Muscle of leg (tissue), 11 donors: ENCODE measurements around the gene TEX38. TPM values are rescaled to one million over a fixed set of nuclear protein-coding genes. Genes with fewer than 3 reads are reported as not detected.
"Not testable (repeated sequence)": the region's sequence is repeated elsewhere in the genome, so short reads cannot be mapped to it uniquely, and the experiment has no call there.

Source experiments
- DNase-seq: peaks from one replicate; pipeline ENCODE4 v3.0.0; 2013
- H3K27ac ChIP-seq: one replicate; pipeline ENCODE4 v1.5.1; 2013; ENCODE audit warnings: mild to moderate bottlenecking, low read length, control low read depth
- H3K27me3 ChIP-seq: one replicate; pipeline ENCODE4 v1.6.1; 2013; ENCODE audit warnings: low read length; ENCODE audit not compliant: control insufficient read depth, insufficient read depth
- H3K36me3 ChIP-seq: one replicate; pipeline ENCODE4 v1.6.1; 2013; ENCODE audit warnings: low read length; ENCODE audit not compliant: control insufficient read depth, insufficient read depth
- H3K4me1 ChIP-seq: one replicate; pipeline ENCODE4 v1.6.1; 2013; ENCODE audit warnings: low read length; ENCODE audit not compliant: control insufficient read depth, insufficient read depth
- H3K4me3 ChIP-seq: one replicate; pipeline ENCODE4 v1.5.1; 2013; ENCODE audit warnings: low read length, control low read depth
- H3K9me3 ChIP-seq: replicated peaks from 2 replicates; pipeline ENCODE4 v1.6.1; 2013; ENCODE audit warnings: low read depth, low read length; ENCODE audit not compliant: control insufficient read depth
- WGBS: methylation state at CpG from one replicate; pipeline ENCODE4 v1.1.5; 2013; ENCODE audit warnings: missing lambda C conversion rate; ENCODE audit not compliant: insufficient coverage; 5-methylcytosine and 5-hydroxymethylcytosine counted together
- polyA plus RNA-seq, 8 donors: library from polyadenylated mRNA; unstranded; fragments of 120-200 nt; gene quantifications; one replicate each; pipeline versions ENCODE4 v1.2.1 to v1.2.3, GENCODE V29; 2013; ENCODE audit warnings: inconsistent platforms in 1 of 8, low replicate concordance in 1 of 8; ENCODE audit not compliant: insufficient read length in 8 of 8, insufficient read depth in 1 of 8
- total RNA-seq: library from RNA; stranded (reverse); fragments of 120-200 nt; gene quantifications from one replicate; pipeline ENCODE4 v1.2.4, GENCODE V29; 2013

Gene TEX38
- total and polyA plus RNA-seq, 9 donors, result 0.16 to 0.41 (median 0.18) TPM; not detected in 6

- H3K9me3 ChIP-seq, result no peaks in the 10 kb centered on the region
- H3K4me3 ChIP-seq, result no peak overlapping the region
- H3K36me3 ChIP-seq, result peaks cover 29% of the 10 kb centered on the region
- H3K4me1 ChIP-seq, result no peaks in the 10 kb centered on the region
- DNase-seq, result no peak
- no peaks in the 10 kb centered on the region for H3K27me3 ChIP-seq
- no peak overlapping the region for H3K27ac ChIP-seq
Observed at GRCh38 chr1:46643368-46643775, 28.3 kb upstream of the TEX38 start.

GRCh38 chr1:46645815-46646214 is 25.8 kb upstream of the TEX38 start:
- Histone ChIP-seq H3K27ac (no peak overlapping the region), H3K9me3 (peaks cover 16% of the 10 kb centered on the region), H3K4me1 (no peaks in the 10 kb centered on the region), H3K36me3 (peaks cover 33% of the 10 kb centered on the region), H3K27me3 (no peaks in the 10 kb centered on the region), H3K4me3 (no peak overlapping the region)
- 0% methylated on average over 1 of the region's 4 CpGs for WGBS
- DNase-seq, result no peak

- Histone ChIP-seq H3K4me3 (no peak overlapping the region), H3K27ac (no peak overlapping the region), H3K36me3 (peaks cover 32% of the 10 kb centered on the region), H3K4me1 (no peaks in the 10 kb centered on the region), H3K27me3 (no peaks in the 10 kb centered on the region), H3K9me3 (peaks cover 16% of the 10 kb centered on the region)
- no CpG with 5 or more reads among the region's 1 CpG for WGBS
- no peak for DNase-seq
Observed at GRCh38 chr1:46646331-46646730, 25.3 kb upstream of the TEX38 start.

- 100% methylated on average over 1 of the region's 2 CpGs for WGBS
- Histone ChIP-seq H3K4me3 (no peak overlapping the region), H3K9me3 (peaks cover 16% of the 10 kb centered on the region), H3K27ac (no peak overlapping the region), H3K36me3 (peaks cover 27% of the 10 kb centered on the region), H3K27me3 (no peaks in the 10 kb centered on the region), H3K4me1 (no peaks in the 10 kb centered on the region)
- no peak for DNase-seq
Observed at GRCh38 chr1:46646844-46647243, 24.8 kb upstream of the TEX38 start.

GRCh38 chr1:46647611-46648010 is 24.0 kb upstream of the TEX38 start:
- no peaks in the 10 kb centered on the region for H3K4me1 ChIP-seq
- WGBS, result 80% methylated on average over 1 of the region's 3 CpGs
- H3K9me3 ChIP-seq, result peaks cover 16% of the 10 kb centered on the region
- no peak overlapping the region for H3K4me3 ChIP-seq
- no peaks in the 10 kb centered on the region for H3K27me3 ChIP-seq
- no peak overlapping the region for H3K27ac ChIP-seq
- H3K36me3 ChIP-seq, result peaks cover 28% of the 10 kb centered on the region
- no peak for DNase-seq

- no peak overlapping the region for H3K27ac ChIP-seq
- H3K4me1 ChIP-seq, result no peaks in the 10 kb centered on the region
- peaks cover 32% of the 10 kb centered on the region for H3K36me3 ChIP-seq
- no peaks in the 10 kb centered on the region for H3K27me3 ChIP-seq
- 100% methylated on average over 1 of the region's 2 CpGs for WGBS
- no peak for DNase-seq
- H3K4me3 ChIP-seq, result no peak overlapping the region
- peaks cover 16% of the 10 kb centered on the region for H3K9me3 ChIP-seq
Observed at GRCh38 chr1:46649764-46650163, 21.9 kb upstream of the TEX38 start.

- DNase-seq, result no peak
- Histone ChIP-seq H3K9me3 (peaks cover 16% of the 10 kb centered on the region), H3K4me3 (no peak overlapping the region), H3K4me1 (no peaks in the 10 kb centered on the region), H3K27me3 (no peaks in the 10 kb centered on the region), H3K27ac (no peak overlapping the region), H3K36me3 (peaks cover 34% of the 10 kb centered on the region)
- WGBS, result no CpG with 5 or more reads among the region's 3 CpGs
Observed at GRCh38 chr1:46650491-46650890, 21.2 kb upstream of the TEX38 start.

- peaks cover 38% of the 10 kb centered on the region for H3K36me3 ChIP-seq
Observed at GRCh38 chr1:46651152-46651551, 20.5 kb upstream of the TEX38 start.

GRCh38 chr1:46652321-46653100 is 19.1 kb upstream of the TEX38 start:
- Histone ChIP-seq H3K4me3 (no peak overlapping the region), H3K9me3 (peaks cover 16% of the 10 kb centered on the region), H3K4me1 (no peaks in the 10 kb centered on the region), H3K27me3 (no peaks in the 10 kb centered on the region), H3K27ac (no peak overlapping the region), H3K36me3 (peaks cover 37% of the 10 kb centered on the region)
- no CpG with 5 or more reads among the region's 6 CpGs for WGBS
- DNase-seq, result no peak

More at GRCh38 chr1:46651152-46651551, 20.5 kb upstream of the TEX38 start:
- H3K4me1 ChIP-seq, DNase-seq, H3K27me3 ChIP-seq, H3K27ac ChIP-seq, H3K4me3 ChIP-seq: not testable (repeated sequence)
- H3K9me3 ChIP-seq, result peaks cover 16% of the 10 kb centered on the region
- WGBS, result no CpG with 5 or more reads among the region's 3 CpGs

- no CpG with 5 or more reads among the region's 2 CpGs for WGBS
- Histone ChIP-seq H3K27me3 (no peaks in the 10 kb centered on the region), H3K9me3 (peaks cover 16% of the 10 kb centered on the region), H3K27ac (no peak overlapping the region), H3K4me3 (no peak overlapping the region), H3K4me1 (no peaks in the 10 kb centered on the region), H3K36me3 (peaks cover 41% of the 10 kb centered on the region)
- DNase-seq, result no peak
Observed at GRCh38 chr1:46653405-46653958, 18.2 kb upstream of the TEX38 start.
